HFF-Myc (cell line): ENCODE data around the gene LIMS2.

ENCODE experiments used
- DNase-seq: peaks from one replicate; pipeline ENCODE4 v3.0.0-alpha.2; 2011; ENCODE audit warnings: low read depth; ENCODE audit errors: extremely low read depth
- H3K4me3 ChIP-seq: replicated peaks from 2 replicates; pipeline ENCODE4 v1.5.1; 2011; ENCODE audit warnings: low read depth, mild to moderate bottlenecking, control low read depth, low read length
- TF ChIP-seq, protein P1 (sequence below): IDR thresholded peaks from 2 replicates; pipeline ENCODE4 v1.5.1; 2012; ENCODE audit warnings: mild to moderate bottlenecking, low read depth, low read length, control low read depth; ENCODE audit errors: missing control alignments

Gene LIMS2

GRCh38 chr2:127589358-127589757 is 86.0 kb downstream of the LIMS2 start:
- no peak for DNase-seq
- TF ChIP-seq, protein P1, sequence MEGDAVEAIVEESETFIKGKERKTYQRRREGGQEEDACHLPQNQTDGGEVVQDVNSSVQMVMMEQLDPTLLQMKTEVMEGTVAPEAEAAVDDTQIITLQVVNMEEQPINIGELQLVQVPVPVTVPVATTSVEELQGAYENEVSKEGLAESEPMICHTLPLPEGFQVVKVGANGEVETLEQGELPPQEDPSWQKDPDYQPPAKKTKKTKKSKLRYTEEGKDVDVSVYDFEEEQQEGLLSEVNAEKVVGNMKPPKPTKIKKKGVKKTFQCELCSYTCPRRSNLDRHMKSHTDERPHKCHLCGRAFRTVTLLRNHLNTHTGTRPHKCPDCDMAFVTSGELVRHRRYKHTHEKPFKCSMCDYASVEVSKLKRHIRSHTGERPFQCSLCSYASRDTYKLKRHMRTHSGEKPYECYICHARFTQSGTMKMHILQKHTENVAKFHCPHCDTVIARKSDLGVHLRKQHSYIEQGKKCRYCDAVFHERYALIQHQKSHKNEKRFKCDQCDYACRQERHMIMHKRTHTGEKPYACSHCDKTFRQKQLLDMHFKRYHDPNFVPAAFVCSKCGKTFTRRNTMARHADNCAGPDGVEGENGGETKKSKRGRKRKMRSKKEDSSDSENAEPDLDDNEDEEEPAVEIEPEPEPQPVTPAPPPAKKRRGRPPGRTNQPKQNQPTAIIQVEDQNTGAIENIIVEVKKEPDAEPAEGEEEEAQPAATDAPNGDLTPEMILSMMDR, result no peak
- no peak overlapping the region for H3K4me3 ChIP-seq
